GM11168 (cell line): ENCODE measurements around the gene CFB.
"Not testable (repeated sequence)": the region's sequence is repeated elsewhere in the genome, so short reads cannot be mapped to it uniquely, and the experiment has no call there.

Experiments used
- in situ Hi-C: fragments of 300-500 bp; cut with MboI; formaldehyde crosslinking; loops from one replicate; pipeline ENCODE4 v1.12.0; 2022; ENCODE audit warnings: low sequenced_read_pairs; ENCODE audit not compliant: unreplicated experiment

The CFB gene

GRCh38 chr6:31911826-31912585 lies 33.9 kb upstream of the CFB start:
- in situ Hi-C loops = no loop called here

GRCh38 chr6:31915351-31915750 lies 30.5 kb upstream of the CFB start:
- in situ Hi-C loops = no loop called here

- in situ Hi-C loops = no loop called here
Measured at GRCh38 chr6:31915756-31916155, 30.1 kb upstream of the CFB start.

- in situ Hi-C loops = no loop called here
Measured at GRCh38 chr6:31918069-31918720, 27.7 kb upstream of the CFB start.

- in situ Hi-C loops = no loop called here
Measured at GRCh38 chr6:31919624-31920303, 26.1 kb upstream of the CFB start.

- in situ Hi-C loops = no loop called here
Measured at GRCh38 chr6:31920811-31921210, 25.1 kb upstream of the CFB start.

GRCh38 chr6:31922942-31923341 lies 23.0 kb upstream of the CFB start:
- in situ Hi-C loops = no loop called here

- in situ Hi-C loops = no loop called here
Measured at GRCh38 chr6:31927242-31927862, 18.5 kb upstream of the CFB start, which contains the start of gene C2. Gene C2, plus strand, starts transcription at chr6:31927717. Its CDS starts 36 bp downstream, at chr6:31927753.

- in situ Hi-C loops = no loop called here
Measured at GRCh38 chr6:31927863-31928671, 17.8 kb upstream of the CFB start.

- in situ Hi-C loops = no loop called here
Measured at GRCh38 chr6:31928672-31928939, 17.3 kb upstream of the CFB start.

GRCh38 chr6:31930962-31931361 lies 14.9 kb upstream of the CFB start:
- in situ Hi-C loops = no loop called here

GRCh38 chr6:31932137-31932536 lies 13.8 kb upstream of the CFB start:
- in situ Hi-C loops = not testable (repeated sequence)

- in situ Hi-C loops = no loop called here
Measured at GRCh38 chr6:31933537-31933936, 12.4 kb upstream of the CFB start.

- in situ Hi-C loops = no loop called here
Measured at GRCh38 chr6:31935021-31935420, 10.9 kb upstream of the CFB start.

GRCh38 chr6:31935823-31936222 lies 10.1 kb upstream of the CFB start:
- in situ Hi-C loops = no loop called here

- in situ Hi-C loops = no loop called here
Measured at GRCh38 chr6:31940256-31940664, 5.6 kb upstream of the CFB start.

GRCh38 chr6:31943742-31944141 lies 2.2 kb upstream of the CFB start:
- in situ Hi-C loops = no loop called here

- in situ Hi-C loops = no loop called here
Measured at GRCh38 chr6:31945154-31945506, 765 bp upstream of the CFB start.

GRCh38 chr6:31946370-31946885 lies 533 bp downstream of the CFB start:
- in situ Hi-C loops = no loop called here

- in situ Hi-C loops = no loop called here
Measured at GRCh38 chr6:31947070-31947675, 1.3 kb downstream of the CFB start.
